Measurements from ENCODE around the gene AGTRAP.

DNA sequence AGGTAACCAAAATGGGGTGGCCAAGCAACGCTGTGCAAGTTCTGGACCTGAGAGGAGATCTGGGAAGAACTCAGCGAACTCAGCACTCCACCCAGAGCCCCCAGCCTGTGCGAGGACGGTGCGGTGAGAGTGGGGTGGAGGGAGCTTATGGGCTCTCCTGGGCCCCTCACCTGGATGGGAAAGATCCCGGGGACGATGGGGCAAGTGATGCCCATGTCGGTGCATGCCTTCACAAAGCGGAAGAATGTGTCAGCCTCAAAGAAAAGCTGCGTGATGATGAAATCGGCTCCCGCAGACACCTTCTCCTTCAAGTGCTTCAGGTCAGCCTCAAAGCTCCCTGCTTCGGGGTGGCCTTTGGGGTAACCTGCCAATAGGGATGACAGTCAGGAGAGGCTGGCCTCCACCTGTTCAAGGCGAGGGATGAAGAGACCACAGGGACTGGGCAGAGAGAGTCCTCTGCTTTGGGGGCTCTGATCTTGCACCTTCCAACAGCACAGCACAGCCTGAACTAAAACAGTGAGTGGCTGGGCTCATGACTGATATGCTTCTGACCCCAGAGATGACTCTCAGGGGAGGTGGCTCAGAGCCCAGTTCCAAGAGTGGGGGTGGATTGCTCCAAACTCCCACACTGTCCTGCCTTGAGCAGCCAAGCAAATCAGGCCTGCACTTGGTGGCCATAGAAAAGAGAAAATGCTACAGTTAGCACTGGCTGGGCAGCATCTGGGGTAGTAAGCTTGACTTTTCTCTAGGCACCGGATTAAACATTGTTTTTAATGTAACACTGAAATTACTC, 60.3 kb downstream of the AGTRAP start:
- TF ChIP-seq POLR2A (IDR thresholded peaks at IDR 0.05; ENCODE audit: low read depth, low read length), result no peak
- TF ChIP-seq TAF1 (IDR thresholded peaks at IDR 0.05; ENCODE audit: borderline replicate concordance, low read depth, low read length), result no peak
- no peak for TF ChIP-seq POLR2AphosphoS5 (IDR thresholded peaks at IDR 0.05; ENCODE audit: low read depth, low read length)
